ENCODE data around the gene MACIR. TPM values are rescaled to one million over a fixed set of nuclear protein-coding genes. Genes with fewer than 3 reads are reported as not detected.

The MACIR gene
- 5.0 and 13.3 TPM in 2 replicates for total RNA-seq

DNA sequence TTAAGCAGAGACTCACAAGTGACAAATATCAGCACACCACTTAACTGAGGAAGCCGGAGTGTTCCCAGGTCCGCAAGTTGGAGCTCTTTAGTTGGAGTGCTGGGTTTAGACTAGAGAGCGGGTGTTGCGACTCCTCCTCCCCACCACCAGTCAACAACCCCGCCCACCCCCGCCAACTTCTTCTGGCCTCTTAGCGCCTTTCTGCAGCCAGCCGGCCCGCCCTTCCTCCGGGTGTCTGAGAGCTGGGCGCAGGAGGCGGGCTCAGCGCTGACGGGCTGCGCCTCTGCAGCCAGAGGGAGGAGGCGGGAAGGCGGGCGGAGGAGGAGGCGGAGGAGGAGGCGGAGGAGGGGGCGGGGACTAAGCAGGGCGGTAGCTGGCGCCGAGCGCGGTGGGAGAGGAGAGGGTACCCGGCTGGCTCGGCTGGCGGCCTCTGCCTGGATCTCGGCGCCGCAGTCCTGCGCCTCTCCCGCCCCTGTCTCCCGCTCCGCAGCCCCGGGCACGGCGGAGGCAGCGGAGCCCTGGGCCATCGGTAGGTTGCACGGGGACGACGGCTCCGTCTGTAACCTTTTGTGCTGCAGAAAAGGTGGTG, at the start of gene MACIR:
TSS of gene MACIR (plus strand) at position 396 of the 589 bp plus-strand sequence. CDS start 17,157 bp downstream, outside the sequence.

Other genes starting within 250 kb of the MACIR start
- gene GIN1, start 138.6 kb upstream of the MACIR start, total RNA-seq, result 8.1 and 8.9 TPM in 2 replicates
- 107 and 116 TPM in 2 replicates for gene PPIP5K2, start 138.5 kb upstream of the MACIR start, total RNA-seq